K562 (cell line): ENCODE data around the gene TMEM60. TPM values are rescaled to one million over a fixed set of nuclear protein-coding genes. Genes with fewer than 3 reads are reported as not detected.

Experiments
- E2F3 ChIP-seq: fragments of 250-450 bp; sonication (Bioruptor Pico); IDR thresholded peaks from 2 replicates; pipeline ENCODE4 v1.4.0; 2020; ENCODE audit warnings: mild to moderate bottlenecking
- FOXP4 ChIP-seq: sonication (generic); formaldehyde crosslinking; IDR thresholded peaks from 2 replicates; pipeline ENCODE4 v1.8.0; 2022; ENCODE audit warnings: mild to moderate bottlenecking, missing genetic modification reagents, borderline replicate concordance
- HIVEP1 ChIP-seq: fragments of 250-450 bp; sonication (Bioruptor Pico); IDR thresholded peaks from 2 replicates; pipeline ENCODE4 v1.4.0; 2020; ENCODE audit warnings: mild to moderate bottlenecking
- MTA1 ChIP-seq: fragments of 450-650 bp; IDR thresholded peaks from 2 replicates; pipeline ENCODE4 v1.6.1; 2017; ENCODE audit warnings: borderline replicate concordance
- NFXL1 ChIP-seq: fragments of 450-650 bp; formaldehyde crosslinking; IDR thresholded peaks from 2 replicates; pipeline ENCODE4 v1.4.0; 2021; ENCODE audit warnings: mild to moderate bottlenecking
- SREBF1 ChIP-seq: fragments of 150-350 bp; IDR thresholded peaks from 2 replicates; pipeline ENCODE4 v1.6.1; 2014; ENCODE audit warnings: antibody characterized with exemption, low read depth, low read length, borderline replicate concordance
- STAT5B ChIP-seq: fragments of 250-450 bp; sonication (Bioruptor Pico); IDR thresholded peaks from 2 replicates; pipeline ENCODE4 v1.8.0; 2021; ENCODE audit warnings: mild to moderate bottlenecking, inconsistent platforms
- XRCC3 ChIP-seq: fragments of 450-650 bp; IDR thresholded peaks from 2 replicates; pipeline ENCODE4 v1.6.1; 2017; ENCODE audit warnings: mild to moderate bottlenecking, moderate library complexity
- YY1 ChIP-seq, 3 experiments: IDR thresholded peaks; 2 replicates each; pipeline ENCODE4 v1.6.1; 2011; ENCODE audit warnings: low read length in 2 of 3, mild to moderate bottlenecking in 2 of 3, moderate library complexity in 2 of 3, borderline replicate concordance in 1 of 3, control low read depth in 1 of 3, low read depth in 1 of 3; ENCODE audit not compliant: insufficient read depth in 3 of 3, insufficient replicate concordance in 2 of 3, control insufficient read depth in 1 of 3, insufficient read length in 1 of 3; ENCODE audit errors: extremely low read depth in 1 of 3
- ZFP30 ChIP-seq: fragments of 250-450 bp; sonication (Bioruptor Pico); IDR thresholded peaks from 2 replicates; pipeline ENCODE4 v1.8.0; 2022; ENCODE audit warnings: moderate library complexity, mild to moderate bottlenecking, inconsistent platforms, borderline replicate concordance
- ZFX ChIP-seq: sonication (generic); formaldehyde crosslinking; IDR thresholded peaks from 2 replicates; pipeline ENCODE4 v1.8.0; 2022; ENCODE audit warnings: mild to moderate bottlenecking, missing genetic modification reagents, moderate library complexity
- ZNF217 ChIP-seq: sonication (generic); formaldehyde crosslinking; IDR thresholded peaks from 2 replicates; pipeline ENCODE4 v1.8.0; 2022; ENCODE audit warnings: mild to moderate bottlenecking, missing genetic modification reagents
- ZNF75A ChIP-seq: fragments of 450-650 bp; formaldehyde crosslinking; IDR thresholded peaks from 2 replicates; pipeline ENCODE4 v1.4.0; 2020; ENCODE audit warnings: mild to moderate bottlenecking
- polyA plus RNA-seq, 8 experiments: library from polyadenylated mRNA; depleted of rRNA in 4 of 8; stranded (reverse) in 5 of 8; unstranded in 3 of 8; fragments of >200 nt; fragmentation: Nextera tagmentation in 2 of 8; fragmentation: Illumina TruSeq in 1 of 8; extraction: Ambion mirVana in 2 of 8; extraction: Trizol in 1 of 8; gene quantifications; 2 replicates each; pipeline versions ENCODE4 v1.2.1 to v1.2.3, GENCODE V29; 2011 to 2014; ENCODE audit warnings: inconsistent platforms in 1 of 8, missing spikeins in 1 of 8
- total RNA-seq, 7 experiments: library from RNA; depleted of rRNA in 6 of 7; stranded (reverse); fragments of >200 nt in 6 of 7; fragmentation: Illumina TruSeq in 2 of 7; extraction: Trizol in 2 of 7; gene quantifications; 2 replicates each; pipeline versions ENCODE4 v1.2.1 to v1.2.3, GENCODE V29; 2011 to 2021; ENCODE audit warnings: low replicate concordance in 1 of 7
- TF ChIP-seq, protein P1 (sequence below): sonication (generic); formaldehyde crosslinking; IDR thresholded peaks from 2 replicates; pipeline ENCODE4 v1.8.1; 2023; ENCODE audit warnings: missing genetic modification reagents, mild to moderate bottlenecking, borderline replicate concordance
- TF ChIP-seq, protein P2 (sequence below): sonication (generic); formaldehyde crosslinking; IDR thresholded peaks from 2 replicates; pipeline ENCODE4 v1.8.0; 2022; ENCODE audit warnings: mild to moderate bottlenecking, missing genetic modification reagents

Gene TMEM60
- total and polyA plus RNA-seq, 9 of the 15 experiments (the other 6 are each of a cell fraction or from before 2014, with no cell fraction given), result 12.5 to 140 (median 38.4) TPM

GRCh38 chr7:77798394-77799077, at the start of gene TMEM60, which contains the start of gene PHTF2 (continued):
- TF ChIP-seq, protein P1, sequence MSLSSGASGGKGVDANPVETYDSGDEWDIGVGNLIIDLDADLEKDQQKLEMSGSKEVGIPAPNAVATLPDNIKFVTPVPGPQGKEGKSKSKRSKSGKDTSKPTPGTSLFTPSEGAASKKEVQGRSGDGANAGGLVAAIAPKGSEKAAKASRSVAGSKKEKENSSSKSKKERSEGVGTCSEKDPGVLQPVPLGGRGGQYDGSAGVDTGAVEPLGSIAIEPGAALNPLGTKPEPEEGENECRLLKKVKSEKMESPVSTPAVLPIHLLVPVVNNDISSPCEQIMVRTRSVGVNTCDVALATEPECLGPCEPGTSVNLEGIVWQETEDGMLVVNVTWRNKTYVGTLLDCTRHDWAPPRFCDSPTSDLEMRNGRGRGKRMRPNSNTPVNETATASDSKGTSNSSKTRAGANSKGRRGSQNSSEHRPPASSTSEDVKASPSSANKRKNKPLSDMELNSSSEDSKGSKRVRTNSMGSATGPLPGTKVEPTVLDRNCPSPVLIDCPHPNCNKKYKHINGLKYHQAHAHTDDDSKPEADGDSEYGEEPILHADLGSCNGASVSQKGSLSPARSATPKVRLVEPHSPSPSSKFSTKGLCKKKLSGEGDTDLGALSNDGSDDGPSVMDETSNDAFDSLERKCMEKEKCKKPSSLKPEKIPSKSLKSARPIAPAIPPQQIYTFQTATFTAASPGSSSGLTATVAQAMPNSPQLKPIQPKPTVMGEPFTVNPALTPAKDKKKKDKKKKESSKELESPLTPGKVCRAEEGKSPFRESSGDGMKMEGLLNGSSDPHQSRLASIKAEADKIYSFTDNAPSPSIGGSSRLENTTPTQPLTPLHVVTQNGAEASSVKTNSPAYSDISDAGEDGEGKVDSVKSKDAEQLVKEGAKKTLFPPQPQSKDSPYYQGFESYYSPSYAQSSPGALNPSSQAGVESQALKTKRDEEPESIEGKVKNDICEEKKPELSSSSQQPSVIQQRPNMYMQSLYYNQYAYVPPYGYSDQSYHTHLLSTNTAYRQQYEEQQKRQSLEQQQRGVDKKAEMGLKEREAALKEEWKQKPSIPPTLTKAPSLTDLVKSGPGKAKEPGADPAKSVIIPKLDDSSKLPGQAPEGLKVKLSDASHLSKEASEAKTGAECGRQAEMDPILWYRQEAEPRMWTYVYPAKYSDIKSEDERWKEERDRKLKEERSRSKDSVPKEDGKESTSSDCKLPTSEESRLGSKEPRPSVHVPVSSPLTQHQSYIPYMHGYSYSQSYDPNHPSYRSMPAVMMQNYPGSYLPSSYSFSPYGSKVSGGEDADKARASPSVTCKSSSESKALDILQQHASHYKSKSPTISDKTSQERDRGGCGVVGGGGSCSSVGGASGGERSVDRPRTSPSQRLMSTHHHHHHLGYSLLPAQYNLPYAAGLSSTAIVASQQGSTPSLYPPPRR (CRISPR knock-in tag), result peak; percentile 52; the same call in 1 of the 2 replicates
- TF ChIP-seq HIVEP1 (CRISPR knock-in tag) (no peak), NFXL1 (no peak), ZFX (no peak), XRCC3 (no peak), ZNF217 (CRISPR knock-in tag) (no peak), FOXP4 (CRISPR knock-in tag) (0 out of 2 replicates have a peak, but pooled peaks have one; percentile 22), ZNF75A (no peak), YY1 (IDR thresholded peaks at IDR 0.05; ENCODE audit: borderline replicate concordance in 1 of 3, control insufficient read depth in 1 of 3, extremely low read depth in 1 of 3, insufficient read depth in 3 of 3, insufficient read length in 1 of 3, insufficient replicate concordance in 2 of 3, low read depth in 1 of 3, low read length in 2 of 3) (peak in 2 of 3 experiments; percentile 65), MTA1 (0 out of 2 replicates have a peak, but pooled peaks have one; percentile 23), E2F3 (CRISPR knock-in tag) (peak; percentile 87), SREBF1 (no peak), STAT5B (CRISPR knock-in tag) (no peak), ZFP30 (no peak)
- TF ChIP-seq, protein P2, sequence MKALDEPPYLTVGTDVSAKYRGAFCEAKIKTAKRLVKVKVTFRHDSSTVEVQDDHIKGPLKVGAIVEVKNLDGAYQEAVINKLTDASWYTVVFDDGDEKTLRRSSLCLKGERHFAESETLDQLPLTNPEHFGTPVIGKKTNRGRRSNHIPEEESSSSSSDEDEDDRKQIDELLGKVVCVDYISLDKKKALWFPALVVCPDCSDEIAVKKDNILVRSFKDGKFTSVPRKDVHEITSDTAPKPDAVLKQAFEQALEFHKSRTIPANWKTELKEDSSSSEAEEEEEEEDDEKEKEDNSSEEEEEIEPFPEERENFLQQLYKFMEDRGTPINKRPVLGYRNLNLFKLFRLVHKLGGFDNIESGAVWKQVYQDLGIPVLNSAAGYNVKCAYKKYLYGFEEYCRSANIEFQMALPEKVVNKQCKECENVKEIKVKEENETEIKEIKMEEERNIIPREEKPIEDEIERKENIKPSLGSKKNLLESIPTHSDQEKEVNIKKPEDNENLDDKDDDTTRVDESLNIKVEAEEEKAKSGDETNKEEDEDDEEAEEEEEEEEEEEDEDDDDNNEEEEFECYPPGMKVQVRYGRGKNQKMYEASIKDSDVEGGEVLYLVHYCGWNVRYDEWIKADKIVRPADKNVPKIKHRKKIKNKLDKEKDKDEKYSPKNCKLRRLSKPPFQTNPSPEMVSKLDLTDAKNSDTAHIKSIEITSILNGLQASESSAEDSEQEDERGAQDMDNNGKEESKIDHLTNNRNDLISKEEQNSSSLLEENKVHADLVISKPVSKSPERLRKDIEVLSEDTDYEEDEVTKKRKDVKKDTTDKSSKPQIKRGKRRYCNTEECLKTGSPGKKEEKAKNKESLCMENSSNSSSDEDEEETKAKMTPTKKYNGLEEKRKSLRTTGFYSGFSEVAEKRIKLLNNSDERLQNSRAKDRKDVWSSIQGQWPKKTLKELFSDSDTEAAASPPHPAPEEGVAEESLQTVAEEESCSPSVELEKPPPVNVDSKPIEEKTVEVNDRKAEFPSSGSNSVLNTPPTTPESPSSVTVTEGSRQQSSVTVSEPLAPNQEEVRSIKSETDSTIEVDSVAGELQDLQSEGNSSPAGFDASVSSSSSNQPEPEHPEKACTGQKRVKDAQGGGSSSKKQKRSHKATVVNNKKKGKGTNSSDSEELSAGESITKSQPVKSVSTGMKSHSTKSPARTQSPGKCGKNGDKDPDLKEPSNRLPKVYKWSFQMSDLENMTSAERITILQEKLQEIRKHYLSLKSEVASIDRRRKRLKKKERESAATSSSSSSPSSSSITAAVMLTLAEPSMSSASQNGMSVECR (CRISPR knock-in tag), result no peak
